Hepatocyte (in vitro differentiated cells): ENCODE data around the gene VIPR2. TPM values are rescaled to one million over a fixed set of nuclear protein-coding genes. Genes with fewer than 3 reads are reported as not detected.

Experiments used
- DNase-seq: peaks from one replicate; pipeline ENCODE4 v3.0.0-alpha.2; 2016; ENCODE audit warnings: low spot score
- H2AFZ ChIP-seq: fragments of 200-600 bp; sonication (generic); 2 replicates; pipeline ENCODE4 v1.6.0; 2016; ENCODE audit warnings: antibody characterized with exemption, mild to moderate bottlenecking
- H3K27ac ChIP-seq: fragments of 200-600 bp; sonication (generic); 2 replicates; pipeline ENCODE4 v1.5.1; 2016; ENCODE audit warnings: mild to moderate bottlenecking
- H3K27me3 ChIP-seq: fragments of 200-600 bp; sonication (generic); 2 replicates; pipeline ENCODE4 v1.6.1; 2016
- H3K36me3 ChIP-seq: fragments of 200-600 bp; sonication (generic); replicated peaks from 2 replicates; pipeline ENCODE4 v1.5.1; 2016; ENCODE audit warnings: low read depth; ENCODE audit not compliant: insufficient read depth
- H3K4me1 ChIP-seq: fragments of 200-600 bp; sonication (generic); 2 replicates; pipeline ENCODE4 v1.5.1; 2016; ENCODE audit warnings: mild to moderate bottlenecking, moderate library complexity; ENCODE audit not compliant: insufficient read depth
- H3K4me2 ChIP-seq: fragments of 200-600 bp; sonication (generic); 2 replicates; pipeline ENCODE4 v1.6.0; 2016
- H3K4me3 ChIP-seq: fragments of 200-600 bp; sonication (generic); 2 replicates; pipeline ENCODE4 v1.5.1; 2016; ENCODE audit warnings: mild to moderate bottlenecking
- H3K79me2 ChIP-seq: fragments of 200-600 bp; sonication (generic); 2 replicates; pipeline ENCODE4 v1.6.0; 2017; ENCODE audit warnings: mild to moderate bottlenecking
- H3K9me2 ChIP-seq: fragments of 200-600 bp; sonication (generic); replicated peaks from 2 replicates; pipeline ENCODE4 v1.6.0; 2017; ENCODE audit warnings: mild to moderate bottlenecking; ENCODE audit not compliant: insufficient read depth
- H3K9me3 ChIP-seq: fragments of 200-600 bp; sonication (generic); 2 replicates; pipeline ENCODE4 v1.5.1; 2016; ENCODE audit warnings: low read depth, mild to moderate bottlenecking
- H4K20me1 ChIP-seq: fragments of 200-600 bp; sonication (generic); 2 replicates; pipeline ENCODE4 v1.6.0; 2016; ENCODE audit warnings: mild to moderate bottlenecking; ENCODE audit not compliant: insufficient read depth, poor library complexity, severe bottlenecking
- CTCF ChIP-seq: fragments of 200-600 bp; sonication (generic); IDR thresholded peaks from 2 replicates; pipeline ENCODE4 v1.5.1; 2016; ENCODE audit warnings: antibody characterized with exemption, mild to moderate bottlenecking; ENCODE audit not compliant: poor library complexity
- EZH2 ChIP-seq: fragments of 200-600 bp; sonication (generic); IDR thresholded peaks from 2 replicates; pipeline ENCODE4 v1.6.1; 2016; ENCODE audit warnings: antibody characterized with exemption, mild to moderate bottlenecking, borderline replicate concordance
- EZH2phosphoT487 ChIP-seq: fragments of 200-600 bp; sonication (generic); IDR thresholded peaks from one replicate; pipeline ENCODE4 v1.6.1; 2018; ENCODE audit warnings: antibody characterized with exemption, mild to moderate bottlenecking, low read depth, moderate library complexity; ENCODE audit not compliant: unreplicated experiment, severe bottlenecking
- WGBS: methylation state at CpG from one replicate; pipeline ENCODE4 v1.1.6; 2016; ENCODE audit warnings: low lambda C conversion rate; ENCODE audit errors: missing lambda C conversion rate; 5-methylcytosine and 5-hydroxymethylcytosine counted together
- polyA plus RNA-seq: library from polyadenylated mRNA; unstranded; fragments of >200 nt; fragmentation: Nextera tagmentation; extraction: Ambion mirVana; gene quantifications from 2 replicates; pipeline ENCODE4 v1.2.1, GENCODE V29; 2016
- total RNA-seq: library from RNA; depleted of rRNA; stranded (reverse); fragments of >200 nt; gene quantifications from 2 replicates; pipeline ENCODE4 v1.2.3, GENCODE V29; 2014

Gene VIPR2
- total and polyA plus RNA-seq, 2 experiments from 2014 or later = 2.7 to 3.4 TPM

- no peak overlapping the region for H3K27ac ChIP-seq
- 69% methylated on average over 22 of the region's 22 CpGs for WGBS
- no peaks in the 10 kb centered on the region for H3K9me2 ChIP-seq
- no peaks in the 10 kb centered on the region for H3K36me3 ChIP-seq
- no peaks in the 10 kb centered on the region for H3K9me3 ChIP-seq
- no peak overlapping the region for H3K4me3 ChIP-seq
- no peak overlapping the region for H2AFZ ChIP-seq
- H4K20me1 ChIP-seq = no peaks in the 10 kb centered on the region
- no peaks in the 10 kb centered on the region for H3K79me2 ChIP-seq
- no peak overlapping the region for H3K4me2 ChIP-seq
- H3K27me3 ChIP-seq = no peaks in the 10 kb centered on the region
- TF ChIP-seq EZH2phosphoT487 (no peak), EZH2 (no peak), CTCF (no peak)
- DNase-seq = peak; percentile 33
- H3K4me1 ChIP-seq = no peaks in the 10 kb centered on the region
These were observed 45.6 kb downstream of the VIPR2 start for GRCh38 chr7:159098811-159099655.

- H2AFZ ChIP-seq = no peak overlapping the region
- H3K4me2 ChIP-seq = no peak overlapping the region
- H3K9me2 ChIP-seq = no peaks in the 10 kb centered on the region
- H3K4me1 ChIP-seq = no peaks in the 10 kb centered on the region
- no peaks in the 10 kb centered on the region for H4K20me1 ChIP-seq
- H3K9me3 ChIP-seq = no peaks in the 10 kb centered on the region
- H3K4me3 ChIP-seq = no peak overlapping the region
- H3K36me3 ChIP-seq = no peaks in the 10 kb centered on the region
- no peak overlapping the region for H3K27ac ChIP-seq
- no peak for DNase-seq
- TF ChIP-seq EZH2phosphoT487 (no peak), EZH2 (no peak), CTCF (no peak)
- WGBS = 85% methylated on average over 6 of the region's 6 CpGs
- no peaks in the 10 kb centered on the region for H3K27me3 ChIP-seq
- no peaks in the 10 kb centered on the region for H3K79me2 ChIP-seq
These were observed 46.3 kb downstream of the VIPR2 start for GRCh38 chr7:159098424-159098786.

- H4K20me1 ChIP-seq = no peaks in the 10 kb centered on the region
- 89% methylated on average over 23 of the region's 23 CpGs for WGBS
- no peak overlapping the region for H3K4me2 ChIP-seq
- DNase-seq = no peak
- TF ChIP-seq EZH2 = no peak
- TF ChIP-seq EZH2phosphoT487 = no peak
- no peak for TF ChIP-seq CTCF
- no peaks in the 10 kb centered on the region for H3K9me3 ChIP-seq
- H3K4me3 ChIP-seq = no peak overlapping the region
- no peaks in the 10 kb centered on the region for H3K79me2 ChIP-seq
- H3K27ac ChIP-seq = no peak overlapping the region
- H3K27me3 ChIP-seq = no peaks in the 10 kb centered on the region
- no peaks in the 10 kb centered on the region for H3K4me1 ChIP-seq
- no peaks in the 10 kb centered on the region for H3K36me3 ChIP-seq
- no peaks in the 10 kb centered on the region for H3K9me2 ChIP-seq
- no peak overlapping the region for H2AFZ ChIP-seq
These were observed 46.8 kb downstream of the VIPR2 start for GRCh38 chr7:159097661-159098423.
